Measurements from ENCODE around the gene BLTP3B. TPM values are rescaled to one million over a fixed set of nuclear protein-coding genes. Genes with fewer than 3 reads are reported as not detected.
"Not testable (repeated sequence)": the region's sequence is repeated elsewhere in the genome, so short reads cannot be mapped to it uniquely, and the experiment has no call there.

BLTP3B gene, protein sequence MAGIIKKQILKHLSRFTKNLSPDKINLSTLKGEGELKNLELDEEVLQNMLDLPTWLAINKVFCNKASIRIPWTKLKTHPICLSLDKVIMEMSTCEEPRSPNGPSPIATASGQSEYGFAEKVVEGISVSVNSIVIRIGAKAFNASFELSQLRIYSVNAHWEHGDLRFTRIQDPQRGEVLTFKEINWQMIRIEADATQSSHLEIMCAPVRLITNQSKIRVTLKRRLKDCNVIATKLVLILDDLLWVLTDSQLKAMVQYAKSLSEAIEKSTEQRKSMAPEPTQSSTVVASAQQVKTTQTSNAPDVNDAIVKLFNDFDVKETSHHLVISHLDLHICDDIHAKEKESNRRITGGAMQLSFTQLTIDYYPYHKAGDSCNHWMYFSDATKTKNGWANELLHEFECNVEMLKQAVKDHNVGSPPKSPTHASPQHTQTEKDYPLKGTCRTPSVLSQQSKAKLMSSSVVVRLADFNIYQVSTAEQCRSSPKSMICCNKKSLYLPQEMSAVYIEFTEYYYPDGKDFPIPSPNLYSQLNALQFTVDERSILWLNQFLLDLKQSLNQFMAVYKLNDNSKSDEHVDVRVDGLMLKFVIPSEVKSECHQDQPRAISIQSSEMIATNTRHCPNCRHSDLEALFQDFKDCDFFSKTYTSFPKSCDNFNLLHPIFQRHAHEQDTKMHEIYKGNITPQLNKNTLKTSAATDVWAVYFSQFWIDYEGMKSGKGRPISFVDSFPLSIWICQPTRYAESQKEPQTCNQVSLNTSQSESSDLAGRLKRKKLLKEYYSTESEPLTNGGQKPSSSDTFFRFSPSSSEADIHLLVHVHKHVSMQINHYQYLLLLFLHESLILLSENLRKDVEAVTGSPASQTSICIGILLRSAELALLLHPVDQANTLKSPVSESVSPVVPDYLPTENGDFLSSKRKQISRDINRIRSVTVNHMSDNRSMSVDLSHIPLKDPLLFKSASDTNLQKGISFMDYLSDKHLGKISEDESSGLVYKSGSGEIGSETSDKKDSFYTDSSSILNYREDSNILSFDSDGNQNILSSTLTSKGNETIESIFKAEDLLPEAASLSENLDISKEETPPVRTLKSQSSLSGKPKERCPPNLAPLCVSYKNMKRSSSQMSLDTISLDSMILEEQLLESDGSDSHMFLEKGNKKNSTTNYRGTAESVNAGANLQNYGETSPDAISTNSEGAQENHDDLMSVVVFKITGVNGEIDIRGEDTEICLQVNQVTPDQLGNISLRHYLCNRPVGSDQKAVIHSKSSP (N-terminal part only)
- total RNA-seq, result 40.4 TPM

DNA sequence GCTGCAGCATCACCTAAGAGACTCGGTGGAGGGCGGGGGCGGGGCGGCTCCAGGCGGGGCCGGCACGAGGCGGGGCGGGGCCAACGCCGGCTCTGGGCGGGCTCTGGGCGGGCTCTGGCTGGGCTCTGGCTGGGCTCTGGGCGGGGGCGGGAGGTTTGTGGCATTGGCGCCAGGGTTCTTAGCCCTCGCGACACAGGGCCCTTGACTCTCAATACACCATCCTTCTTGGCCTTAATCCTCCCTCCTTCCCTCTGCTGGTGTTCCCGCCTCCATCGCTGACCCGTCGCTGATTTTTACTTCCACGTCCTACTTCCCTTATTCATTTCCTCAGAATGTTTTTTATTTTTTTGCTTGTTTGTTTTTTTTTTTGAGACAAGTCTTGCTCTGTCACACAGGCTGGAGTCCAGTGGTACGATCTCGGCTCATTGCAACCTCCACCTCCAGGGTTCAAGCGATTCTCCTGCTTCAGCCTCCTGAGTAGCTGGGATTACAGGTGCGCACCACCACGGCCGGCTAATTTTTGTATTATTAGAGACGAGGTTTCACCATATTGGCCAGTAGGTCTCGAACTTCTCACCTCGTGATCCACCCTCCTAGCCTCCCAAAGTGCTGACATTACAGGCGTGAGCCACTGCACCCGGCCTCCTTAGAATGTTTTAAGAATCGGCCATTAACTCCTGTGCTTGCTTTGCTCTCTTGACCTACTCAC lies at the start of gene BLTP3B:
Gene BLTP3B (minus strand): TSS at position 24 of the 709 bp plus-strand sequence. CDS start 239 bp downstream, outside the sequence.
- peak; percentile 95 for DNase-seq (ENCODE audit: low spot score)
- intact Hi-C loops (cut with DNase I), result no loop called here

DNA sequence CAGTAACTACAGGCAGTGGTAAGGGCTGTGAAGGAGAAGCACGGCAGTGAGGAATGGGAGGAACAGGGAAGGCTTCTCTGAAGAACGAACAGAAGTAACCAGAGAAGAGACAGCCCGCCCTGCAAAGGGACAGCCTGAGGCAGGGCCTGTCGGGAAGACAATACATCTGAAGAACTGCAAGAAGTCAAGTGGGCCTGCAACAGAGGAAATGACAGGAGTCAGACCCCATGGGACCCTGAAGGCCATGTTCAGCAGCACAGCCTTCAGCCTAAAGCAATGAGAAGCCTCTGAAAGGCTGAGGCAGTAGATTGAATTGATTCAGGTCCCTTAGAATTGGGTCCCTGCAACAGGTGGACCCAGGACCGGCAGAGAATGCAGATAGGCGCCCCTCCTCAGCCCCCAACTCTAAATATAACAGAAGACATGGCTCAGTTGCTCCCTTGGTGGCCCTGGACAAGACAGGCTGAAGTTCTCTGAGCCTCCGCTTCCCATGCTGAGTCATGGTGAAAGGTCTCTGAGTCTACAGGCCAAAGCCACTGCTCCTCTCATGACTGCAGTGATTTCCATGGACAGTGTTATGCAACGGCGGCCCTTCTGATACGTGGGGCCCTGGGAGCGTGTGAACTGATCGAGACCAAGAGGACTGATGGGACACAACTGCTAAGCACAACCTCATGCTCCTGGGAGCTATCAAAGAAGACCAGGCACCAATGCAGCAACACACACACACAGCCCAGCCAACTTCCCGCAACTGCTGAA lies 47.1 kb upstream of the BLTP3B start:
- ATAC-seq (no peak), DNase-seq (ENCODE audit: low spot score) (no peak)
- intact Hi-C loops (cut with DNase I), result no loop called here

More for the DNA sequence above, at the start of gene BLTP3B:
- ATAC-seq, result peak; percentile 96

DNA sequence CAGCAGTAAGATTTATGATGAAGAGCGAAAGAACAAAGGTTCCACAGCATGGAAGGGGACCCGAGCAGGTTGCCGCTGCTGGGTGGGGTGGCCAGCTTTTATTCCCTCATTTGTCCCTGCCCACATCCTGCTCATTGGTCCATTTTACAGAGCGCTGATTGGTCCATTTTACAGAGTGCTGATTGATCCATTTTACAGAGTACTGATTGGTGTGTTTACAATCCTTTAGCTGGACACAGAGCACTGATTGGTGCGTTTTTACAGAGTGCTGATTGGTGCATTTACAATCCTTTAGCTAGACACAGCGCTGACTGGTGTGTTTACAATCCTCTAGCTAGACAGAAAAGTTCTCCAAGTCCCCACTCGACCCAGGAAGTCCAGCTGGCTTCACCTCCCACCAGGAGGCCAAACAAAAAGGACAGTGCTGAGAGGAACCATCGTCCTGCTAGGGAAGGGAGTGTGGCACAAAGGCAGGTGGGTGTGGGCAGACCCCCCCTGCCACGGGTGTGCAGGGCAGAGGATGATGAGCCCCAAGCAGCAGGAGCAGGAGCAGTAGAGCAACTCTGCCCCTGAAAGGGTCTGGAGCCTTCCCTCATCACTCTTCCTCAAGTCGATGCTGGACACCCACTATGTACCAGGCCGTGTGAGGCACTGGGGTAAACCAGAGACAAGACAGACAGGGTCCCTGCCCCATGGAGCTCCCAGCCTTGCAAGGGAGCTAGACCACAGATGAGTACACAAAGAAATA lies 46.4 kb upstream of the BLTP3B start:
- intact Hi-C loops (cut with DNase I), result loop anchor here (1.0 kb wide), 1 partner anchor 23 kb away; no protein-coding TSS in a partner anchor
- ATAC-seq; DNase-seq (ENCODE audit: low spot score): not testable (repeated sequence)

DNA sequence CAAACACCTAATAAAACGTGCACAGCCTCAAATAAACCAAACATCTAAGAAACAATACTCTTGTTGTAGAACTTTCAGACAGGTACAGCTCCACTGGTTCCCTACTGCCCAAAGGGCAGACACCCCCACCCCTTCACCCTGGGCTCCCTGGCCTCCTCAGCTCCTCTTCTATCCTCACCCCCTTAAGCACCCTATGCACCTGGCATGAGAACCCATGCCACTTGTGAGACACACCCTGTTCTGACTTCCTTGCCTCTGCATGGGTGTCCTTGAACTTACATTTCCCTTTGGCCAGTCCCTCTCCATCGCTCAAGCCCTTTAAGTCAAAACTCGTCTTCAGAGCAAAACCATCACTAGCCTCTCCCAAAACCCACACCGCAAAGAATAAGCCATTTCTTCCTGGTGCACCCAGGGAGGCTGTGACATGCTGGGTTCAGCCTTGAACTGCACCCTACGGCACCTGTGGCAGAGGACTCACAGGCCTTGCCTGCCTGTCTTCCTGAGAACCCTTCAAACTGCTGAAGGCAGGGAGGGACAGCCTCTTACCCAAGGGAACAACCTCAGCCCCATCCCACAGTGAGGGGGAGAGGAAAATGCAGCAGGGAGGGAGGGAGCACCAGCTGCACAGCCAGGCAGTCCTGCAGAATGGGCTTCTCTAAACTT lies 45.3 kb upstream of the BLTP3B start:
- intact Hi-C loops (cut with DNase I), result loop anchor here (1.0 kb wide), 1 partner anchor 22 kb away; no protein-coding TSS in a partner anchor
- ATAC-seq (no peak), DNase-seq (ENCODE audit: low spot score) (no peak)

DNA sequence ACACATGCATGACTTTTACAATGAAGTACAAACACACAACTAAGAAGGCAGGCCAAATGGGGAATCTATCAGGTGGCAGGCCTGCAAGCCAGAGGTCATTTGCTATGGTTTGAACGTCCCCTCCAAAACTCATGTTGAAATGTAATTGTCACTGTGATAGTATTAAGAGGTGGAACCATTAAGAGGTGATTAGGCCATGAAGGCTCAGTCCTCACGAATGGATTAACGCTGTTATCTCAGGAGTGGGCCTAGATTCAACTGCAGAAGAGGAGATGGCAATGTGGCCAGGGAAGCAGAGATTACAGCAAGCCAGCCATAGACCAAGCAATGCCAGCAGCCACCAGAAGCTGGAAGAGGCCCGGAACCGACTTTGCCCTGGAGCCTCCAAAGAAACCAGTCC lies 44.4 kb upstream of the BLTP3B start:
- ATAC-seq, result no peak
- no peak for DNase-seq (ENCODE audit: low spot score)
- intact Hi-C loops (cut with DNase I), result no loop called here

DNA sequence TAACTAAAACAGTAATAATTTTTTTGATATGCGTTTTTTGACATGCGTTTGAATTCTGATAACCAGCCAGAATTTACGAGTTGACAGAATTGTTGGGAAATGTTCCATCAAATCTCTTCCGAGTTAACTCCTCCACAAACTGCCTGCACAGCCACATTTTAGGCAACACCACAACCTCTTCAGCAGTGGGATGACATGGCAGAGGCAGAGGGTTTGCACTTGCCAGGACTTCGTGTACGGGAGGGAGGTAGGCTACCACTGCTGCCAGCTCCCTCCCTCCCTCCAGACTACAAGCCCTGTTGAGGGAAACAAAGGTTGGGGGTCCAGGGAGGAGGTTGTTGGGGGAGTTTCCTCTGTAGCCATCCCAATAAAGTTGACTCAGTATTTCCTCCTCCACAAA lies 43.4 kb upstream of the BLTP3B start:
- intact Hi-C loops (cut with DNase I), result no loop called here
- DNase-seq (ENCODE audit: low spot score) (no peak), ATAC-seq (peak; percentile 47)

DNA sequence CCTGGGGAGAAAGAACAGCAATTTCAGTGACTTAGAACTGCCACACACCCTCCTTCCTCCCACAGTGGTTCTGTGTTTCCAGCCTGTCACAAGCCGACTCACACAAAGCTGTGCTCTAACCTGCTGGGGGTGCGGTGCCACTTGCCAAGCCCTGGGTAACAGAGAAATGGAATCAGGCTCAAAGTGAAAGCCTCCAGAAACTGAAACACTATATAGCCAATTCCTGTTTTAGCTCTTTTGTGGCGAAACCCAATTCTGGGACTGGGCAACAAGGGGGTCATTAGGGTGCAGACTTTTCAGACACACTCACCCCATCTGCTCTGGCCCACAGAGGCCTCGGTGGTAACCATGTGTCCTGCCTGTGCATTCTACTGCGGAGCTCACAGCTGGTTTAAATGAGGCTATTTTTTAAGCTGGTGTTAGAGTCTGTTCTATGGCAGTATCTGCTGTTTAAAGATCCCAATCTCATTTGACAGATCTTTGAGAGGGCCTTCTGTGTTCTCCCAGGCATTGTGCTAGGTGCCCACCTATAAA lies 42.8 kb upstream of the BLTP3B start:
- ATAC-seq, result peak; percentile 69

DNA sequence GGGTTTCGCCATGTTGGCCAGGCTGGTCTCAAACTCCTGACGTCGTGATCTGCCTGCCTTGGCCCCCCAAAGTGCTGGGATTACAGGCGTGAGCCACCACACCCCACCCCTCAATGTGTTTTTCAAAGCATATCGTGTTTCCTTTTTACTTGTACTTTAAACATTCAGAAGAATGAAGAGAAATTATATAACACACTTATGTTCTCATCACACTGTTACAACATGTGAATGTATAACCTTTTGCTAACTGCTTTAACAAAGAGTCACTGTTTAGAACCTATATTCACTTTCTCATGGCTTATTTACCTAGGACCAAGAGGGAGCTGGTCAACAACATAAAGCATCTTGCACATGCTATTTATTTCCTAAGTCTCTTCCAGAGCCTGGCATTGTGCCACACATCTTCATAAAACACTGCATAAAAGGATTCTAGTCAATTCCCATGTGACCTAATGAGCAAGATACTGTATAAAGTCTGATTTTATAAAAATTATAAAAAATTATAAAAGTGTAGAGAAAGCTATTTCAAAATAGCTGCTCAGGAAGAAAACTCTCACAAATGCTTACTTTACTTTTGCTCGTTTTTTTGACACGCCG lies 42.0 kb upstream of the BLTP3B start:
- no peak for ATAC-seq
- no peak for DNase-seq (ENCODE audit: low spot score)
- intact Hi-C loops (cut with DNase I), result no loop called here

More for the DNA sequence above, 42.8 kb upstream of the BLTP3B start:
- no peak for DNase-seq (ENCODE audit: low spot score)
- intact Hi-C loops (cut with DNase I), result no loop called here

DNA sequence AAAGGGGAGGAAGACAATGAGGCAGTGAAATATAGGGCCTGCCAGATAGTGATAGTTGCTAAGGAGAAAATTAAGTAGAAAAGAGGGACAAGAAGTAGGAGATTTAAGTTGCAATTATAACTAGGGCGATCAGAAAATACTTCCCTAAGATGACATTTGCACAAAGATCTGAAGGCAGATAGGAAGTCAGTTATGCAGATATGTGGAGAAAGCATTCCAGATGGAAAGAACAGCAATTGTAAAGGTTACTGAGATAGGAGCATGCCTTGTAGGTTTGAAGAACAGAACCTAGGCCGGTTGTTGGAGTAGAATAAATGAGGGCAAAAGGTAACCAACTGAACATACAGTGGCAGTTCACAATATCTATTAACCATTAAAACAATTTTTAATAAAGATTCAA lies 36.6 kb upstream of the BLTP3B start:
- intact Hi-C loops (cut with DNase I), result no loop called here
- ATAC-seq (no peak), DNase-seq (ENCODE audit: low spot score) (no peak)

DNA sequence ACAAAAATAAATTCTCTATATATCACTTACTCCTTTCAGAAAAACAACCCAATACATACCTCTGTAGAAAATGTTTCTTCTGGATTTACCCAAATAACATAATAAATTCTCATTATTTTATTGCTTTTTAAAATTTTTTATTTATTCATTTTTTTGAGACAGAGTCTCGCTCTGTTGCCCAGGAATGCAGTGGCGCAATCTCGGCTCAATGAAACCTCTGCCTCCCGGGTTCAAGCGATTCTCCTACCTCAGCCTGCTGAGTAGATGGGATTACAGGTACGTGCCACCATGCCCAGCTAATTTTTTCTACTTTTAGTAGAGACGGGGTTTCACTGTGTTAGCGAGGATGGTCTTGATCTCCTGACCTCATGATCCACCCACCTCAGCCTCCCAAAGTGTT lies 33.8 kb upstream of the BLTP3B start:
- ATAC-seq; DNase-seq (ENCODE audit: low spot score); intact Hi-C loops (cut with DNase I): not testable (repeated sequence)

DNA sequence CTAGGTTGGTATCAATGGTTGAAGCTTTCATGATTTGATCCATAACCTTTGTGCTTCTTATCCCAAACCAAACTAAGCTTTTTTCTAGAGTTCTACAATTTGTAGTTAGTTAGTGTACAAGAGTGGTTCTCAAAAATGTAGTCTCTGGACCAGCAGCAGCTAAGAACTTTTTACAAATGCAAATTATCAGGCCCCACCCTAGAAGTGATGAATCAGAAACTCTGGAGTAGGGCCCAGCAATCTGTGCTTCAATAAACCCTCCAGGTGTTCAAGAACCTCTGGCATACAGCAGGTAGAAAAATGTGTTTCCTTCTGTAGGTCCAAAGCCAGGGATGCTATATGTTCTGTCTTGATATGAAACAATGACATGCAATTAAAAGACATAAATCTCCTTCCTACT lies 31.8 kb upstream of the BLTP3B start:
- DNase-seq (ENCODE audit: low spot score) (no peak), ATAC-seq (no peak)
- intact Hi-C loops (cut with DNase I), result no loop called here

DNA sequence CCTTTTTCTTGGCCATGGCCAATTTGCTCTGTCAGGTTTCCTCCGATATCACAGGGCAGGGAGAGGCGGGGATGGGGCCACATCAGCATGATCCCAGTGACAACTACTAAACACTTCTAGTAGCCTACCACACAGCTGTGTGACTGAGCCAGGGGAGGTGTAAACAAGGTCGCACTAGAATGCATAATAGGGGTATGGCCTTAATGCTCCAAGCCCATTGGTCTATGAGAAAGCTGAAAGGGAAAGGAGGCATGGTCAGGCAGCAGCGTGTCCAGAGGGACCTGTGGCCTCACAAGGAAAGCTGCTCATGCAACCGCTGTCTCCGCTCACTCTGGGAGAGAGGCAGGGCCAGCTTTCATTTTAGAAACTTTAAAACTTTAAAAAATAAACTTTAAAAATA lies 30.4 kb upstream of the BLTP3B start:
- no peak for DNase-seq (ENCODE audit: low spot score)
- intact Hi-C loops (cut with DNase I), result no loop called here
- no peak for ATAC-seq

DNA sequence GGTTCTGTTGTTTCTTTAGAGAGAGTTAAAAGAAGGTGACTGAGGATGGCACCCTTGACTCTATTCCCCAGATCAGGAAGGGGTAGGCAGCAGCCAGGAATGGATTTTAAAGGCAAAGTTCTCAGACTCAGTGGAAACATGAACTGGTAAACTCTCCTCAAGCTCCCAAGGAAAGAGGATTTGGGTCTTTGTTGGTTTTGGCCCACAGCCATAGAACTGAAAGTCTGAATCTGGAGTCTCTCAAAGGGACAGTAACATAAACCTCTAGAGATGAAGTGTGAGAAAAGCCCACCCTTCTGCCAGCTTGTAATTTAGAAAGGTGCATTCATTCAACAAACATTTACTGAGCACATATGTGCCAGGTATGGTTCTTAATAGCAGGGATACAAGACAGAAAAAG lies 28.6 kb upstream of the BLTP3B start:
- intact Hi-C loops (cut with DNase I), result no loop called here
- ATAC-seq (no peak), DNase-seq (ENCODE audit: low spot score) (no peak)

DNA sequence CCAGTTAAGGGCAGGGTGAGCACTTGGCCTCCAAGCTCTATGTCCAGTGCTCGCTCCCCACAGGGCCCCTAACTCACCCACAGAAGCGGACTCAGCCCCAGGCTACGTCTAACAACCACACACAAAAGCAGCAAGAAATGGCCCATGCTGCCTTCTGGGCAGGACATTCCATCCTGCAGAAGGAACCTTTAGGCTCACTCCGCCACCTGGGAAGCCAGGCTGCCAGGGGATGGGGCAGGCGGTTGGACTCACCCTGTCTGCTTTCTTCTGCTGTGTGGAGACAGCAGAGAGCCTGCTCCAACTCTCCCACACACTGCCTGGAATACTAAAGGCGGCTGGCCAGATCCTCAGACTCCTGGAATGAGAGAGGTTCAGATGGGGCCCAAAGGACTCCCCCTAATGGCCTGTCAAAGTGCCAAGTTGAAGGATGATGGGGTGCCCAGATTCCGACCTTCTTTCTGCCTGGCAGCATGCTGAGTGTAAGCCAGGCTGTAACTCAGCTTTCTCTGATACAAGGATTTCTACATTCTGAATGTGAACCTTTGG lies 27.7 kb upstream of the BLTP3B start:
- DNase-seq (ENCODE audit: low spot score) (no peak), ATAC-seq (no peak)
- intact Hi-C loops (cut with DNase I), result no loop called here

DNA sequence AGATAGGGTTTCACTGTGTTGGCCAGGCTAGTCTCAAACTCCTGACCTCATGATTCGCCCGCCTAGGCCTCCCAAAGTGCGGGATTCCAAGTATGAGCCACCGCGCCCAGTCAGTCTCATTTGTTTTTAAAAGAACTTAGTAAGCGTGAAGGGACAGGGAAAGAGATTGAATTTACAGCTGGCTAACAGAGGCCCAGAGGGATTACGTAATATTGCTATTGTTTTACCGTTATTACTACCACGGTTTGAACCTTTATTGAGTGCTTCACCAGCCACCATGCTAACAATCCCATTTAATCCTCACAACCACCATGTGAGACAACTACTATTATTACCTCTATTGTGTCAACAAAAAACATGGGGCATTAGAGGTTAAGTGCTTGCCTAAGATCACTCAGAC lies 26.7 kb upstream of the BLTP3B start:
- DNase-seq (ENCODE audit: low spot score), result no peak
- no peak for ATAC-seq
- intact Hi-C loops (cut with DNase I), result no loop called here

DNA sequence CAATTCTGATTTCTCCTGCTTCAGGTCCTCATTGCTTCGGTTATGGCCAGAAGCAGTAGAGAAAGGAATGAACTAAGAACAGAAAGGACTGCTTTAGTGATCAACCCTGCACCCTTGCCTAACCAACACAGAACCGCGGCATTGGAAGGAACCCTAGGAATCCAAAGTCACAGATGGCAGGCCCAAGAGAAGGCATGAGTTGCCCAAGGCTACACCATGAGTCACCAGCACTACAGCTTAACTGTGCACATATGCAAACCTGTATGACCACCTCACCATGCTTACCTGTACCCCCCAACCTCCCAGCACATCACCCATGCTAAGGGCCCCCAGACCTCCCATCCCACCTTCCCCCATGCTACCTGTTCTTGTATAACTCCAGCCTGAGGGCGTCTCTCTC lies 25.9 kb upstream of the BLTP3B start:
- ATAC-seq (no peak), DNase-seq (ENCODE audit: low spot score) (no peak)
- intact Hi-C loops (cut with DNase I), result no loop called here
